H9 (cell line): Measurements from ENCODE around the gene PTH2R. TPM values are rescaled to one million over a fixed set of nuclear protein-coding genes. Genes with fewer than 3 reads are reported as not detected.

ENCODE experiments used
- DNase-seq: peaks from one replicate; pipeline ENCODE4 v3.0.0-alpha.2; 2017
- H2AFZ ChIP-seq: one replicate; pipeline ENCODE4 v1.6.1; 2013; ENCODE audit warnings: mild to moderate bottlenecking, low read length, control low read depth, moderate library complexity
- H2AK5ac ChIP-seq: 2 replicates; pipeline ENCODE4 v1.6.1; 2013; ENCODE audit warnings: low read length, control low read depth, mixed read lengths; ENCODE audit not compliant: insufficient read length
- H2BK120ac ChIP-seq: one replicate; pipeline ENCODE4 v1.6.1; 2013; ENCODE audit warnings: low read depth, mild to moderate bottlenecking, low read length, control low read depth, inconsistent platforms; ENCODE audit not compliant: poor library complexity, severe bottlenecking
- H2BK12ac ChIP-seq: 2 replicates; pipeline ENCODE4 v1.6.1; 2013; ENCODE audit warnings: low read length, control low read depth, mixed read lengths, low read depth; ENCODE audit not compliant: insufficient read length
- H2BK15ac ChIP-seq: 2 replicates; pipeline ENCODE4 v1.6.1; 2013; ENCODE audit warnings: low read depth, low read length, control low read depth
- H2BK20ac ChIP-seq: one replicate; pipeline ENCODE4 v1.6.1; 2013; ENCODE audit warnings: low read depth, mild to moderate bottlenecking, low read length, control low read depth, inconsistent platforms; ENCODE audit not compliant: poor library complexity, severe bottlenecking
- H2BK5ac ChIP-seq: 2 replicates; pipeline ENCODE4 v1.6.1; 2013; ENCODE audit warnings: low read length, control low read depth, mixed read lengths; ENCODE audit not compliant: insufficient read length
- H3K14ac ChIP-seq: 2 replicates; pipeline ENCODE4 v1.6.1; 2013; ENCODE audit warnings: low read length, control low read depth; ENCODE audit not compliant: insufficient read depth
- H3K18ac ChIP-seq: 2 replicates; pipeline ENCODE4 v1.6.1; 2013; ENCODE audit warnings: low read depth, mild to moderate bottlenecking, mixed read lengths, low read length, control low read depth; ENCODE audit not compliant: insufficient read length
- H3K23ac ChIP-seq: 2 replicates; pipeline ENCODE4 v1.6.1; 2013; ENCODE audit warnings: low read length, control low read depth, mixed read lengths, low read depth; ENCODE audit not compliant: insufficient read length
- H3K23me2 ChIP-seq: 2 replicates; pipeline ENCODE4 v1.6.1; 2013; ENCODE audit warnings: low read depth, mild to moderate bottlenecking, mixed read lengths, low read length, control low read depth; ENCODE audit not compliant: insufficient read length, poor library complexity, severe bottlenecking
- H3K27ac ChIP-seq: 2 replicates; pipeline ENCODE4 v1.5.1; 2013; ENCODE audit warnings: low read length, control low read depth, mixed read lengths, low read depth; ENCODE audit not compliant: insufficient read length
- H3K27me3 ChIP-seq: 2 replicates; pipeline ENCODE4 v1.6.1; 2013; ENCODE audit warnings: low read length, control low read depth, inconsistent platforms; ENCODE audit not compliant: insufficient read depth
- H3K4ac ChIP-seq: 2 replicates; pipeline ENCODE4 v1.6.1; 2013; ENCODE audit warnings: low read depth, mild to moderate bottlenecking, control low read depth, inconsistent platforms, low read length, moderate library complexity
- H3K4me1 ChIP-seq: 2 replicates; pipeline ENCODE4 v1.6.1; 2013; ENCODE audit warnings: low read length, control low read depth, inconsistent platforms; ENCODE audit not compliant: insufficient read depth
- H3K4me2 ChIP-seq: 2 replicates; pipeline ENCODE4 v1.6.1; 2013; ENCODE audit warnings: low read length, control low read depth, mixed read lengths; ENCODE audit not compliant: insufficient read length, insufficient read depth
- H3K56ac ChIP-seq: 2 replicates; pipeline ENCODE4 v1.6.1; 2013; ENCODE audit warnings: low read depth, mild to moderate bottlenecking, mixed read lengths, low read length, control low read depth; ENCODE audit not compliant: insufficient read length
- H3K79me1 ChIP-seq: 2 replicates; pipeline ENCODE4 v1.6.1; 2013; ENCODE audit warnings: low read depth, mild to moderate bottlenecking, moderate library complexity, low read length, control low read depth, inconsistent platforms; ENCODE audit not compliant: insufficient read depth, poor library complexity, severe bottlenecking
- H3K79me2 ChIP-seq: 2 replicates; pipeline ENCODE4 v1.6.1; 2013; ENCODE audit warnings: low read length, control low read depth, inconsistent platforms; ENCODE audit not compliant: insufficient read depth
- H3K9ac ChIP-seq: 2 replicates; pipeline ENCODE4 v1.6.1; 2013; ENCODE audit warnings: low read length, control low read depth, mixed read lengths; ENCODE audit not compliant: insufficient read length; ENCODE audit errors: extremely low read depth
- H3K9me3 ChIP-seq: one replicate; pipeline ENCODE4 v1.6.1; 2013; ENCODE audit warnings: low read depth, low read length, inconsistent platforms; ENCODE audit not compliant: control insufficient read depth
- H3T11ph ChIP-seq: one replicate; pipeline ENCODE4 v1.6.1; 2013; ENCODE audit warnings: mild to moderate bottlenecking, low read length, control low read depth, inconsistent platforms
- H4K20me1 ChIP-seq: one replicate; pipeline ENCODE4 v1.6.1; 2013; ENCODE audit not compliant: control insufficient read depth, insufficient read length, insufficient read depth
- H4K5ac ChIP-seq: 2 replicates; pipeline ENCODE4 v1.6.1; 2013; ENCODE audit warnings: low read depth, mild to moderate bottlenecking, mixed read lengths, low read length, control low read depth; ENCODE audit not compliant: insufficient read length
- H4K8ac ChIP-seq: replicated peaks from 2 replicates; pipeline ENCODE4 v1.6.1; 2013; ENCODE audit warnings: low read length, control low read depth, mixed read lengths, low read depth; ENCODE audit not compliant: insufficient read length
- H4K91ac ChIP-seq: 2 replicates; pipeline ENCODE4 v1.6.1; 2013; ENCODE audit warnings: low read depth, mild to moderate bottlenecking, moderate library complexity, mixed read lengths, low read length, control low read depth; ENCODE audit not compliant: insufficient read length
- H3K27ac Mint-ChIP-seq, 3 experiments: 2 replicates in 2 of 3; 3 replicates in 1 of 3; pipeline ENCODE4 v1.8.0; 2020 to 2021; ENCODE audit warnings: mixed read lengths in 3 of 3, mild to moderate bottlenecking in 1 of 3, moderate library complexity in 1 of 3
- H3K27me3 Mint-ChIP-seq: 2 replicates; pipeline ENCODE4 v1.8.0; 2021; ENCODE audit warnings: low read depth, mild to moderate bottlenecking, moderate library complexity, mixed read lengths
- H3K36me3 Mint-ChIP-seq, 3 experiments: 2 replicates in 2 of 3; 3 replicates in 1 of 3; pipeline ENCODE4 v1.8.0; 2020 to 2021; ENCODE audit warnings: low read depth in 3 of 3, mixed read lengths in 3 of 3; ENCODE audit not compliant: insufficient read depth in 1 of 3
- H3K4me1 Mint-ChIP-seq, 2 experiments: 2 replicates each; pipeline ENCODE4 v1.8.0; 2020; ENCODE audit warnings: mixed read lengths in 2 of 2
- H3K4me3 Mint-ChIP-seq, 2 experiments: 2 replicates in 1 of 2; 3 replicates in 1 of 2; pipeline ENCODE4 v1.8.0; 2020 to 2021; ENCODE audit warnings: mild to moderate bottlenecking in 2 of 2, mixed read lengths in 2 of 2, moderate library complexity in 1 of 2
- H3K9me3 Mint-ChIP-seq, 2 experiments: 2 replicates in 1 of 2; 3 replicates in 1 of 2; pipeline ENCODE4 v1.8.0; 2020; ENCODE audit warnings: mild to moderate bottlenecking in 2 of 2, mixed read lengths in 2 of 2, moderate library complexity in 1 of 2
- WGBS: extraction: QIAGEN DNeasy Blood & Tissue Kit; methylation state at CpG from one replicate; pipeline ENCODE4 v1.1.7; 2013; ENCODE audit warnings: missing lambda C conversion rate, low lambda C conversion rate, mixed read lengths; ENCODE audit not compliant: insufficient read length; ENCODE audit errors: extremely low coverage; 5-methylcytosine and 5-hydroxymethylcytosine counted together
- total RNA-seq: library from RNA; stranded (reverse); gene quantifications from 2 replicates; pipeline ENCODE4 v1.2.1, GENCODE V29; 2021
- TF ChIP-seq, protein P1 (sequence below): fragments of 200-600 bp; sonication (generic); conservative IDR thresholded peaks from 3 replicates; pipeline ENCODE4 v1.8.0; 2021; ENCODE audit warnings: antibody characterized with exemption, mild to moderate bottlenecking

Gene PTH2R
- total RNA-seq, 1 experiment from 2014 or later: 0.20 TPM

DNA sequence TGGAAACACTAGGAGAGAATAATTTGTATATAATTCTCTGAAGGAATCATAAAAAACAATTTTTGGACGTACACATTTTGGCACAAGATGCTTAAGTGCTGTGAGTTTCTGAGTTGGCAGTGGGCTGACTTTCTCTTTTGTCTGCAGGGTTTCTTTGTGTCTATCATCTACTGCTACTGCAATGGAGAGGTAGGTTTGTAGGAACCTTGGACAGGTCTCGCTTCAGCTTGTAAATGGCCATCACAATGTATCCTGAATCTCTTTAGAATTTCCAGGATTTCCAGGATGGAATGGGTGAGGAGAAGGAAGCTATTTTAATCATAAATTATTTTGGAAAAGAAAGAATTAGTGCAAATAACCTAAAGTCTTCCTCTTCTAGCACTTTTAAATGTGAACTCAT is 83.9 kb downstream of the PTH2R start:
- Histone ChIP-seq H3T11ph (no peak overlapping the region), H2BK15ac (no peak overlapping the region), H2BK120ac (no peak overlapping the region), H4K20me1 (no peaks in the 10 kb centered on the region), H3K9ac (no peak overlapping the region), H3K79me2 (no peaks in the 10 kb centered on the region), H3K27me3 (no peaks in the 10 kb centered on the region), H2AFZ (no peak overlapping the region), H2AK5ac (no peak overlapping the region), H4K8ac (no peak overlapping the region), H3K79me1 (no peaks in the 10 kb centered on the region), H4K5ac (no peak overlapping the region), H3K14ac (no peak overlapping the region), H3K27ac (no peak overlapping the region), H3K23ac (no peak overlapping the region), H2BK12ac (no peak overlapping the region), H2BK20ac (no peak overlapping the region), H3K4me2 (no peak overlapping the region), H3K56ac (no peak overlapping the region), H3K18ac (no peak overlapping the region), H3K23me2 (no peaks in the 10 kb centered on the region), H3K9me3 (no peaks in the 10 kb centered on the region), H3K4me1 (peaks cover 2% of the 10 kb centered on the region; the same call in 1 of the 2 replicates), H3K4ac (no peak overlapping the region), H4K91ac (no peak overlapping the region), H2BK5ac (no peak overlapping the region)
- Mint-ChIP-seq H3K27me3 (peaks cover 1% of the 10 kb centered on the region; the same call in 1 of the 2 replicates), H3K4me3 (no peak overlapping the region), H3K36me3 (no peaks in the 10 kb centered on the region), H3K9me3 (peaks cover 0 to 2% of the 10 kb centered on the region in 2 experiments; a peak in 1 of 5 replicates), H3K27ac (no peak overlapping the region), H3K4me1 (peaks cover 4 to 9% of the 10 kb centered on the region in 2 experiments)
- WGBS: no CpG with 5 or more reads among the region's 2 CpGs
- TF ChIP-seq, protein P1, sequence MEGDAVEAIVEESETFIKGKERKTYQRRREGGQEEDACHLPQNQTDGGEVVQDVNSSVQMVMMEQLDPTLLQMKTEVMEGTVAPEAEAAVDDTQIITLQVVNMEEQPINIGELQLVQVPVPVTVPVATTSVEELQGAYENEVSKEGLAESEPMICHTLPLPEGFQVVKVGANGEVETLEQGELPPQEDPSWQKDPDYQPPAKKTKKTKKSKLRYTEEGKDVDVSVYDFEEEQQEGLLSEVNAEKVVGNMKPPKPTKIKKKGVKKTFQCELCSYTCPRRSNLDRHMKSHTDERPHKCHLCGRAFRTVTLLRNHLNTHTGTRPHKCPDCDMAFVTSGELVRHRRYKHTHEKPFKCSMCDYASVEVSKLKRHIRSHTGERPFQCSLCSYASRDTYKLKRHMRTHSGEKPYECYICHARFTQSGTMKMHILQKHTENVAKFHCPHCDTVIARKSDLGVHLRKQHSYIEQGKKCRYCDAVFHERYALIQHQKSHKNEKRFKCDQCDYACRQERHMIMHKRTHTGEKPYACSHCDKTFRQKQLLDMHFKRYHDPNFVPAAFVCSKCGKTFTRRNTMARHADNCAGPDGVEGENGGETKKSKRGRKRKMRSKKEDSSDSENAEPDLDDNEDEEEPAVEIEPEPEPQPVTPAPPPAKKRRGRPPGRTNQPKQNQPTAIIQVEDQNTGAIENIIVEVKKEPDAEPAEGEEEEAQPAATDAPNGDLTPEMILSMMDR: no peak
- DNase-seq: no peak
